Hematopoietic multipotent progenitor cell treated with erythropoietin and hydrocortisone succinate and interleukin-3 and kit ligand, for 8 days (in vitro differentiated cells): Measurements from ENCODE around the gene NENF.

ENCODE experiments used
- DNase-seq: peaks from one replicate; pipeline ENCODE4 v3.0.0-alpha.2; 2015

The NENF gene

GRCh38 chr1:212482637-212483441, 50.1 kb downstream of the NENF start:
- no peak for DNase-seq

- no peak for DNase-seq
Observed at GRCh38 chr1:212484701-212485570, 52.2 kb downstream of the NENF start.

- DNase-seq, result no peak
Observed at GRCh38 chr1:212485571-212485912, 52.8 kb downstream of the NENF start.

GRCh38 chr1:212485913-212486618, 53.3 kb downstream of the NENF start:
- DNase-seq, result no peak

GRCh38 chr1:212486619-212486975, 53.9 kb downstream of the NENF start:
- no peak for DNase-seq

GRCh38 chr1:212487286-212487685, 54.6 kb downstream of the NENF start:
- DNase-seq, result no peak

- no peak for DNase-seq
Observed at GRCh38 chr1:212487774-212488435, 55.2 kb downstream of the NENF start.

GRCh38 chr1:212488436-212489283, 55.9 kb downstream of the NENF start:
- no peak for DNase-seq

GRCh38 chr1:212489284-212489859, 56.7 kb downstream of the NENF start:
- no peak for DNase-seq

- no peak for DNase-seq
Observed at GRCh38 chr1:212490276-212490675, 57.6 kb downstream of the NENF start.

GRCh38 chr1:212491454-212491853, 58.7 kb downstream of the NENF start:
- DNase-seq, result no peak
